CD4-positive, alpha-beta T cell (primary cell): ENCODE results near the gene SFMBT1. TPM values are rescaled to one million over a fixed set of nuclear protein-coding genes. Genes with fewer than 3 reads are reported as not detected.

ENCODE experiments used
- ATAC-seq: fragments of 200-7000 bp; cut with Tn5 transposase; one replicate; pipeline ENCODE4 v1.10.0; 2022; ENCODE audit warnings: mild to moderate bottlenecking; ENCODE audit not compliant: poor library complexity
- CTCF ChIA-PET: fragments of 350-600 bp; sonication (Branson Sonifier 250); formaldehyde crosslinking; loops from one replicate; lab custom pipeline; 2021; ENCODE audit warnings: antibody characterized with exemption, inconsistent platforms; lab: Charles Lee
- POLR2A ChIA-PET: fragments of 350-600 bp; sonication (Branson Sonifier 250); formaldehyde crosslinking; loops from one replicate; lab custom pipeline; 2021; ENCODE audit warnings: antibody characterized with exemption, inconsistent platforms; lab: Charles Lee
- DNase-seq, 14 experiments: peaks; one replicate each; pipeline ENCODE4 v3.0.0-alpha.2; 2013 to 2020; ENCODE audit warnings: mixed read lengths in 2 of 14
- H3K27ac ChIP-seq, 2 donors: one replicate each; pipeline versions ENCODE4 v1.5.1 to v1.7.0; 2013; ENCODE audit warnings: low read length in 2 of 2, low read depth in 1 of 2, mild to moderate bottlenecking in 1 of 2
- H3K27me3 ChIP-seq, 2 experiments: 1 replicate in 1 of 2; 2 replicates in 1 of 2; pipeline versions ENCODE4 v1.6.1 to v1.7.0; 2013; ENCODE audit warnings: low read length in 2 of 2, control low read depth in 1 of 2, mild to moderate bottlenecking in 1 of 2, moderate library complexity in 1 of 2; ENCODE audit not compliant: insufficient read depth in 2 of 2, control insufficient read depth in 1 of 2
- H3K36me3 ChIP-seq: one replicate; pipeline ENCODE4 v1.6.1; 2013; ENCODE audit warnings: low read length, control low read depth; ENCODE audit not compliant: insufficient read depth
- H3K4me1 ChIP-seq: one replicate; pipeline ENCODE4 v1.6.1; 2013; ENCODE audit warnings: low read length, control low read depth; ENCODE audit not compliant: insufficient read depth
- H3K4me3 ChIP-seq: one replicate; pipeline ENCODE4 v1.5.1; 2013; ENCODE audit warnings: mild to moderate bottlenecking, low read length, moderate library complexity
- H3K9me3 ChIP-seq, 2 experiments: 1 replicate in 1 of 2; 2 replicates in 1 of 2; pipeline versions ENCODE4 v1.6.1 to v1.7.0; 2013; ENCODE audit warnings: low read length in 2 of 2, mild to moderate bottlenecking in 2 of 2, control low read depth in 1 of 2, moderate library complexity in 1 of 2; ENCODE audit not compliant: control insufficient read depth in 1 of 2, insufficient read depth in 1 of 2
- H3K27ac Mint-ChIP-seq: one replicate; pipeline ENCODE4 v1.8.0; 2020; ENCODE audit warnings: mixed read lengths
- H3K27me3 Mint-ChIP-seq: one replicate; pipeline ENCODE4 v1.8.0; 2021; ENCODE audit warnings: mixed read lengths
- H3K36me3 Mint-ChIP-seq: one replicate; pipeline ENCODE4 v1.8.0; 2021; ENCODE audit warnings: low read depth, mixed read lengths
- H3K4me1 Mint-ChIP-seq: one replicate; pipeline ENCODE4 v1.8.0; 2021; ENCODE audit warnings: low read depth, mixed read lengths
- H3K4me3 Mint-ChIP-seq: one replicate; pipeline ENCODE4 v1.8.0; 2020; ENCODE audit warnings: mild to moderate bottlenecking, mixed read lengths
- H3K9me3 Mint-ChIP-seq: one replicate; pipeline ENCODE4 v1.8.0; 2020; ENCODE audit warnings: mixed read lengths
- intact Hi-C, 2 experiments: fragments of 100-400 bp; cut with DNase I in 1 of 2; cut with micrococcal nuclease in 1 of 2; formaldehyde crosslinking; loops; one replicate each; pipeline versions ENCODE4 v1.15.1 to v1.9.0; 2023 to 2025; cut with DNase I, micrococcal nuclease
- total RNA-seq, 174 experiments: library from RNA in 2 of 174; stranded (reverse) in 2 of 174; gene quantifications; one replicate each; pipeline ENCODE4 v1.2.3 and lab custom pipeline; 2021 to 2026
- TF ChIP-seq, protein P1 (sequence below): fragments of 200-600 bp; IDR thresholded peaks from one replicate; pipeline ENCODE4 v1.8.0; 2022; ENCODE audit warnings: antibody characterized with exemption, mild to moderate bottlenecking

Gene SFMBT1
- total RNA-seq, 2 experiments from 2014 or later, result 54.3 to 55.9 TPM

DNA sequence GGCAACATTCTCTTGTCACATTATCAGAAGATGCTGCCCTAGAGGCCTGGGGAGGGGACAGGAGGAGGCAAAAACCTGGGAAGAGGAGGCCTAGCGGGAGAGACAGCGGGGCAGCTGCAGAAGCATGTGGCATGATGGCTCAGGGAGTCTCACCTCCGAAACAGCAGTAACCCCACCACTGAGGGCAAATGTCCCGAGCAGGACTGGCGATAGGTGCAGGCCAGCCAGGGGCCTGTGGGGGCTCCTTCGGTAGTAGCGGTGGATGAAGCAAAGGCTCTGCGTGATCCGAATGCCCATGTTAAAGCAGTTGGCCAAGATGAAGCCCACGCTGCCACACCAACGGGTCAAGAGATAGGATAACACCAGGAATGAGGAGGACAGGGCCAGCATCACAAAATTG, 46.3 kb upstream of the SFMBT1 start:
- Histone ChIP-seq H3K9me3 (no peaks in the 10 kb centered on the region), H3K4me1 (no peaks in the 10 kb centered on the region), H3K4me3 (no peak overlapping the region), H3K36me3 (peaks cover 59% of the 10 kb centered on the region), H3K27me3 (no peaks in the 10 kb centered on the region), H3K27ac (no peak overlapping the region)
- ChIA-PET POLR2A (interaction anchor here (0.6 kb wide), 1 partner anchor 158 kb away, joined by 3 read pairs; no protein-coding TSS in a partner anchor), CTCF (no interaction called here)
- no peak for ATAC-seq
- Mint-ChIP-seq H3K9me3 (no peaks in the 10 kb centered on the region), H3K4me1 (no peaks in the 10 kb centered on the region), H3K27me3 (no peaks in the 10 kb centered on the region), H3K36me3 (peaks cover 76% of the 10 kb centered on the region), H3K4me3 (no peak overlapping the region), H3K27ac (no peak overlapping the region)
- intact Hi-C loops, result no loop called here
- TF ChIP-seq, protein P1, sequence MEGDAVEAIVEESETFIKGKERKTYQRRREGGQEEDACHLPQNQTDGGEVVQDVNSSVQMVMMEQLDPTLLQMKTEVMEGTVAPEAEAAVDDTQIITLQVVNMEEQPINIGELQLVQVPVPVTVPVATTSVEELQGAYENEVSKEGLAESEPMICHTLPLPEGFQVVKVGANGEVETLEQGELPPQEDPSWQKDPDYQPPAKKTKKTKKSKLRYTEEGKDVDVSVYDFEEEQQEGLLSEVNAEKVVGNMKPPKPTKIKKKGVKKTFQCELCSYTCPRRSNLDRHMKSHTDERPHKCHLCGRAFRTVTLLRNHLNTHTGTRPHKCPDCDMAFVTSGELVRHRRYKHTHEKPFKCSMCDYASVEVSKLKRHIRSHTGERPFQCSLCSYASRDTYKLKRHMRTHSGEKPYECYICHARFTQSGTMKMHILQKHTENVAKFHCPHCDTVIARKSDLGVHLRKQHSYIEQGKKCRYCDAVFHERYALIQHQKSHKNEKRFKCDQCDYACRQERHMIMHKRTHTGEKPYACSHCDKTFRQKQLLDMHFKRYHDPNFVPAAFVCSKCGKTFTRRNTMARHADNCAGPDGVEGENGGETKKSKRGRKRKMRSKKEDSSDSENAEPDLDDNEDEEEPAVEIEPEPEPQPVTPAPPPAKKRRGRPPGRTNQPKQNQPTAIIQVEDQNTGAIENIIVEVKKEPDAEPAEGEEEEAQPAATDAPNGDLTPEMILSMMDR, result no peak
- DNase-seq, result no peak

DNA sequence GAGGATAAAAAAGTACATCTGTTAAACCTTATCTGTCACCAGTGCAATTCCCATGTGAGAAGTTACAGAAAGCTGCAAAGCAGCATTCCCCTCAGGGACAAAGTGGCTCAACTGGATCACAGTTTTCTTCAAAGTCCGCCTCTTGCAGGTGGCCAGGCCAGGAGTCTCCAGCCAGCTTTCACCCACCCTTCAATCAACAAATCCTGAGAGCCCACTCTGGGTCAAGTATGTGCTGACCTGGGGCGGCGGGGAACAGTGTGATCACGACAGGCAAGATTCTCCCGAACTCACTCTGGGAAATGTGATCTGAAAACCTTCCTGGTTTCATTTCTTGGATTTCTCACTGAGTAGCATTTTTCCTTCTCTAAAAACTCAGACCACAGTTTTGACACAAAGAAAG, 45.1 kb upstream of the SFMBT1 start:
- intact Hi-C loops, result no loop called here
- H3K27me3 ChIP-seq, result no peaks in the 10 kb centered on the region
- ChIA-PET CTCF (no interaction called here), POLR2A (no interaction called here)
- no peaks in the 10 kb centered on the region for H3K9me3 ChIP-seq
- TF ChIP-seq, protein P1, result no peak
- ATAC-seq (no peak), DNase-seq (no peak)
- no peaks in the 10 kb centered on the region for H3K4me1 Mint-ChIP-seq
- peaks cover 59% of the 10 kb centered on the region for H3K36me3 ChIP-seq
- H3K4me3 ChIP-seq, result no peak overlapping the region
- H3K9me3 Mint-ChIP-seq, result no peaks in the 10 kb centered on the region
- no peak overlapping the region for H3K27ac Mint-ChIP-seq
- H3K36me3 Mint-ChIP-seq, result peaks cover 72% of the 10 kb centered on the region
- no peak overlapping the region for H3K27ac ChIP-seq
- H3K27me3 Mint-ChIP-seq, result no peaks in the 10 kb centered on the region
- H3K4me1 ChIP-seq, result no peaks in the 10 kb centered on the region
- no peak overlapping the region for H3K4me3 Mint-ChIP-seq

DNA sequence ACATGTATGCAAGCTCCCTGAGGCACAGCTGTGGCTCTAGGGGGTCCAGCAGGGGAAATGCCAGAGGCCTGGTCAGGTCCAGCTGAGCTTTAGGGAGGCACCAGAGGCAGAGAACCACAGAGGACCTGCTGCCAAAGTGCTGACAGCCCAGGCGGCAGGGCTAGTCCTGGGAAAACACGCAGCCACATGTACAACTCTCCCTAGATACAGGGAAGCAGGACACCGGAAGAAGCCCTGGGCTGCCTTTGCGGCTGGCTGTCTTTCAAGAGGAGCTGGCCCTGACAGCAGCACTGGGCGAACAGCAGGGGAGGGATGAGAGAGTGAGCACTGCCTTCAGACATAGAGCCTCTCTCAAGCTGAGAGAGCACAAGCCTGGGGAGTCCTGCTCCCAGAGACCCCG, 43.6 kb upstream of the SFMBT1 start:
- peaks cover 62% of the 10 kb centered on the region for H3K36me3 Mint-ChIP-seq
- CTCF ChIA-PET, result no interaction called here

More for the DNA sequence above, 43.6 kb upstream of the SFMBT1 start:
- ATAC-seq (no peak), DNase-seq (no peak)
- H3K27ac ChIP-seq, result no peak overlapping the region
- TF ChIP-seq, protein P1, result no peak
- no peak overlapping the region for H3K4me3 Mint-ChIP-seq
- peaks cover 55% of the 10 kb centered on the region for H3K36me3 ChIP-seq
- no peaks in the 10 kb centered on the region for H3K4me1 ChIP-seq
- no peaks in the 10 kb centered on the region for H3K27me3 Mint-ChIP-seq
- H3K27me3 ChIP-seq, result no peaks in the 10 kb centered on the region
- no peak overlapping the region for H3K4me3 ChIP-seq
- H3K4me1 Mint-ChIP-seq, result no peaks in the 10 kb centered on the region
- POLR2A ChIA-PET, result no interaction called here
- H3K27ac Mint-ChIP-seq, result no peak overlapping the region
- intact Hi-C loops, result no loop called here
- H3K9me3 Mint-ChIP-seq, result no peaks in the 10 kb centered on the region
- H3K9me3 ChIP-seq, result no peaks in the 10 kb centered on the region
